SK-N-SH treated with all-trans-retinoic acid at 6 μM for 48 hours (cell line): ENCODE measurements around the gene GLDC.

ENCODE experiments used
- CREB5 ChIP-seq: fragments of 250-450 bp; sonication (Bioruptor Pico); IDR thresholded peaks from 2 replicates; pipeline ENCODE4 v1.5.1; 2020; ENCODE audit warnings: low read depth, mild to moderate bottlenecking, moderate library complexity
- CSRNP3 ChIP-seq: fragments of 250-450 bp; sonication (Bioruptor Pico); IDR thresholded peaks from 2 replicates; pipeline ENCODE4 v1.5.1; 2021; ENCODE audit warnings: mild to moderate bottlenecking, moderate library complexity
- ESRRG ChIP-seq: fragments of 250-450 bp; sonication (Bioruptor Pico); IDR thresholded peaks from 2 replicates; pipeline ENCODE4 v1.6.1; 2021; ENCODE audit warnings: mild to moderate bottlenecking
- GLIS3 ChIP-seq: fragments of 250-450 bp; sonication (Bioruptor Pico); IDR thresholded peaks from 2 replicates; pipeline ENCODE4 v1.5.0; 2020; ENCODE audit warnings: mild to moderate bottlenecking, moderate library complexity
- ISL1 ChIP-seq: fragments of 250-450 bp; sonication (Bioruptor Pico); IDR thresholded peaks from 2 replicates; pipeline ENCODE4 v2.1.2; 2022; ENCODE audit warnings: mild to moderate bottlenecking, moderate library complexity
- OSR1 ChIP-seq: fragments of 250-450 bp; sonication (Bioruptor Pico); IDR thresholded peaks from 2 replicates; pipeline ENCODE4 v1.8.0; 2022; ENCODE audit warnings: moderate library complexity, mild to moderate bottlenecking, inconsistent platforms
- PATZ1 ChIP-seq: fragments of 250-450 bp; sonication (Bioruptor Pico); IDR thresholded peaks from 2 replicates; pipeline ENCODE4 v1.8.0; 2020; ENCODE audit warnings: mild to moderate bottlenecking, moderate library complexity, borderline replicate concordance
- POU6F1 ChIP-seq: fragments of 250-450 bp; sonication (Bioruptor Pico); IDR thresholded peaks from 2 replicates; pipeline ENCODE4 v1.8.0; 2021; ENCODE audit warnings: low read depth, mild to moderate bottlenecking, moderate library complexity, borderline replicate concordance
- SNAI2 ChIP-seq: fragments of 250-450 bp; sonication (Bioruptor Pico); IDR thresholded peaks from 2 replicates; pipeline ENCODE4 v1.5.0; 2020; ENCODE audit warnings: mild to moderate bottlenecking, moderate library complexity
- TOX ChIP-seq: fragments of 250-450 bp; sonication (Bioruptor Pico); IDR thresholded peaks from 2 replicates; pipeline ENCODE4 v1.8.0; 2021; ENCODE audit warnings: mild to moderate bottlenecking, moderate library complexity, borderline replicate concordance
- ZC3H10 ChIP-seq: fragments of 250-450 bp; sonication (Bioruptor Pico); IDR thresholded peaks from 2 replicates; pipeline ENCODE4 v1.5.1; 2021; ENCODE audit warnings: mild to moderate bottlenecking, moderate library complexity
- ZNF8 ChIP-seq: fragments of 450-650 bp; formaldehyde crosslinking; IDR thresholded peaks from 2 replicates; pipeline ENCODE4 v1.5.0; 2020; ENCODE audit warnings: mild to moderate bottlenecking, moderate library complexity

- no peak for TF ChIP-seq ISL1 (CRISPR knock-in tag)
- no peak for TF ChIP-seq POU6F1 (CRISPR knock-in tag)
- TF ChIP-seq PATZ1 (CRISPR knock-in tag), result no peak
- TF ChIP-seq ZNF8 (CRISPR knock-in tag), result no peak
- TF ChIP-seq SNAI2, result no peak
- no peak for TF ChIP-seq CREB5 (CRISPR knock-in tag)
- no peak for TF ChIP-seq TOX
- no peak for TF ChIP-seq CSRNP3 (CRISPR knock-in tag)
- TF ChIP-seq GLIS3 (CRISPR knock-in tag), result no peak
- TF ChIP-seq ESRRG (CRISPR knock-in tag), result no peak
- no peak for TF ChIP-seq OSR1
- no peak for TF ChIP-seq ZC3H10 (CRISPR knock-in tag)
These were observed 44.6 kb upstream of the GLDC start for GRCh38 chr9:6689893-6690674.
